DND-41 (cell line): ENCODE data around the gene PRKCA.

Source experiments
- ATAC-seq: fragments of 200-7000 bp; cut with Tn5 transposase; 3 replicates; pipeline ENCODE4 v1.9.1; 2021; ENCODE audit warnings: low read depth; ENCODE audit not compliant: insufficient read depth
- DNase-seq: peaks from one replicate; pipeline ENCODE4 v3.0.0-alpha.2; 2020
- H2AFZ ChIP-seq: 2 replicates; pipeline ENCODE4 v1.6.0; 2012; ENCODE audit warnings: low read depth, low read length
- H3K27ac ChIP-seq: 2 replicates; pipeline ENCODE4 v1.5.1; 2012; ENCODE audit warnings: low read length, inconsistent platforms
- H3K27me3 ChIP-seq: fragments of 200-600 bp; sonication (generic); 2 replicates; pipeline ENCODE4 v1.6.0; 2012; ENCODE audit warnings: low read length, mild to moderate bottlenecking, inconsistent platforms; ENCODE audit not compliant: insufficient read depth, poor library complexity
- H3K36me3 ChIP-seq: 2 replicates; pipeline ENCODE4 v1.5.1; 2012; ENCODE audit warnings: low read length, inconsistent platforms; ENCODE audit not compliant: insufficient read depth
- H3K4me1 ChIP-seq: 2 replicates; pipeline ENCODE4 v1.5.1; 2012; ENCODE audit warnings: mild to moderate bottlenecking, low read length; ENCODE audit not compliant: insufficient read depth
- H3K4me2 ChIP-seq: 2 replicates; pipeline ENCODE4 v1.6.0; 2012; ENCODE audit warnings: mild to moderate bottlenecking, moderate library complexity, low read length, inconsistent platforms; ENCODE audit not compliant: insufficient read depth
- H3K4me3 ChIP-seq, 2 experiments: fragments of 200-600 bp in 1 of 2; shearing (Covaris generic) in 1 of 2; 2 replicates each; pipeline ENCODE4 v1.5.1; 2012 to 2016; ENCODE audit warnings: inconsistent platforms in 2 of 2, low read length in 2 of 2, mild to moderate bottlenecking in 2 of 2, low read depth in 1 of 2, moderate library complexity in 1 of 2
- H3K79me2 ChIP-seq: 2 replicates; pipeline ENCODE4 v1.6.0; 2012; ENCODE audit warnings: low read length, inconsistent platforms; ENCODE audit not compliant: insufficient read depth
- H3K9ac ChIP-seq: 2 replicates; pipeline ENCODE4 v1.6.0; 2012; ENCODE audit warnings: low read depth, mild to moderate bottlenecking, inconsistent platforms, low read length, moderate library complexity
- H3K9me3 ChIP-seq: 2 replicates; pipeline ENCODE4 v1.5.1; 2012; ENCODE audit warnings: low read length, moderate library complexity, mild to moderate bottlenecking, inconsistent platforms; ENCODE audit not compliant: insufficient read depth, severe bottlenecking
- H4K20me1 ChIP-seq: 2 replicates; pipeline ENCODE4 v1.6.0; 2012; ENCODE audit warnings: low read length; ENCODE audit not compliant: insufficient read depth
- EZH2 ChIP-seq: IDR thresholded peaks from 3 replicates; pipeline ENCODE4 v1.6.1; 2012; ENCODE audit warnings: borderline replicate concordance, low read depth, mild to moderate bottlenecking, moderate library complexity, low read length, inconsistent platforms; ENCODE audit not compliant: severe bottlenecking
- TF ChIP-seq, protein P1 (sequence below): IDR thresholded peaks from 2 replicates; pipeline ENCODE4 v1.5.1; 2012; ENCODE audit warnings: borderline replicate concordance, low read length, moderate library complexity, mild to moderate bottlenecking; ENCODE audit not compliant: poor library complexity, severe bottlenecking; ENCODE audit errors: extremely low read depth

PRKCA gene

DNA sequence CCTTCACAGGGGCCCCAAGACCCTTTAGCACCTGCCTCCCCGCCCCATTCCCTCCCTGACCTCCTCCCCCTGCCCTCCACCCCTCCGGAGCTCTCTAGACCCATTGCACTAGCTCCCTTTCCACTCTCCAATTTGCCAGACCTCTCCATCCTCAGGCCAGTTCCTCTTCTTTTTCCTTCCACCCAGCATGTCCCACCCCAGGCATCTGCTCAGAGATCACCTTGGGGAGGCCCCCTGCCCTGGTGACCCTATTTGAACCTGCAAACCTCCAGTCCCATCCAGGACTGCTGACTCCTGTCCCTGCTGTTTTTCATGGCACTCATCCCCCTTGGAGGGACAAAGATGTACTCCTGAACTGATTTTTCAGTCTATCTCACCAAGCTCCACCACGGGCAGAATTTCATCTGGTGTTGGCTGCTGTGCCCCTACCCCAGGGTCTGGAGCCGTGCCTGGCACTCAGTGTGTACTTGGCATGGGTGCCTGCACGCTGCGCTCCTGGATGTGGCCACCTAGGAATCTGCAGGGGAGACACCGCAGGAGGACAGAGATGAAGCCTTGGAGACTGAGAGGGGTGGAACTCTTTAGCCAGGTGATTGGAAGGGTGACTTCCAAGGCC lies 446.9 kb downstream of the PRKCA start:
- no peak overlapping the region for H3K4me2 ChIP-seq
- no peak overlapping the region for H3K4me3 ChIP-seq
- TF ChIP-seq EZH2: no peak
- TF ChIP-seq, protein P1, sequence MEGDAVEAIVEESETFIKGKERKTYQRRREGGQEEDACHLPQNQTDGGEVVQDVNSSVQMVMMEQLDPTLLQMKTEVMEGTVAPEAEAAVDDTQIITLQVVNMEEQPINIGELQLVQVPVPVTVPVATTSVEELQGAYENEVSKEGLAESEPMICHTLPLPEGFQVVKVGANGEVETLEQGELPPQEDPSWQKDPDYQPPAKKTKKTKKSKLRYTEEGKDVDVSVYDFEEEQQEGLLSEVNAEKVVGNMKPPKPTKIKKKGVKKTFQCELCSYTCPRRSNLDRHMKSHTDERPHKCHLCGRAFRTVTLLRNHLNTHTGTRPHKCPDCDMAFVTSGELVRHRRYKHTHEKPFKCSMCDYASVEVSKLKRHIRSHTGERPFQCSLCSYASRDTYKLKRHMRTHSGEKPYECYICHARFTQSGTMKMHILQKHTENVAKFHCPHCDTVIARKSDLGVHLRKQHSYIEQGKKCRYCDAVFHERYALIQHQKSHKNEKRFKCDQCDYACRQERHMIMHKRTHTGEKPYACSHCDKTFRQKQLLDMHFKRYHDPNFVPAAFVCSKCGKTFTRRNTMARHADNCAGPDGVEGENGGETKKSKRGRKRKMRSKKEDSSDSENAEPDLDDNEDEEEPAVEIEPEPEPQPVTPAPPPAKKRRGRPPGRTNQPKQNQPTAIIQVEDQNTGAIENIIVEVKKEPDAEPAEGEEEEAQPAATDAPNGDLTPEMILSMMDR: no peak
- H3K79me2 ChIP-seq: no peaks in the 10 kb centered on the region
- peaks cover 48% of the 10 kb centered on the region for H3K36me3 ChIP-seq
- H4K20me1 ChIP-seq: no peaks in the 10 kb centered on the region
- H3K27me3 ChIP-seq: no peaks in the 10 kb centered on the region
- H2AFZ ChIP-seq: no peak overlapping the region
- H3K9me3 ChIP-seq: no peaks in the 10 kb centered on the region
- no peak for DNase-seq
- no peak overlapping the region for H3K9ac ChIP-seq
- no peaks in the 10 kb centered on the region for H3K4me1 ChIP-seq
- no peak for ATAC-seq
- no peak overlapping the region for H3K27ac ChIP-seq

DNA sequence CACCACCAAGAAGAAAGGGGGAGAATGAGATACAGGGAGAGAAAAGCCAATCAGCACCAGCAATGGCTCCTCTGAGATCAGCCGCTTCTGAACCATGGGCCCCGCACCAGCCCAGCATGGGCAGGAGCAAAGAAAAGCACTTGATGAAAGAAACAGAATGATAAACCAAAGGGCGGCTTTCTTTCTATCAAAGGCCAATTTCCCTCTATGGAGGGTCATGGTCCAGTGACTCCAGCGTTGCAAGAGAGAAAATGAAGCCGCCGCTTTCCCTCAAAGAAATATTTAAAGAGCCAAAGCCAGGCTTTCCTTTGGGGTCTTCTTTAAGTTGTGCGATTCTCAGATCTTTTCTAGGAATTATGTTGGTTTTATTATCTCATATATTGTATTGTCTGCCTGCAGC lies 447.7 kb downstream of the PRKCA start:
- TF ChIP-seq EZH2: no peak
- TF ChIP-seq, protein P1: no peak
- no peak overlapping the region for H3K9ac ChIP-seq
- H3K4me1 ChIP-seq: no peaks in the 10 kb centered on the region
- no peak overlapping the region for H3K4me2 ChIP-seq
- H3K27ac ChIP-seq: no peak overlapping the region
- no peaks in the 10 kb centered on the region for H3K27me3 ChIP-seq
- H2AFZ ChIP-seq: no peak overlapping the region
- H4K20me1 ChIP-seq: no peaks in the 10 kb centered on the region
- DNase-seq (no peak), ATAC-seq (no peak)
- no peaks in the 10 kb centered on the region for H3K9me3 ChIP-seq
- peaks cover 44% of the 10 kb centered on the region for H3K36me3 ChIP-seq
- no peaks in the 10 kb centered on the region for H3K79me2 ChIP-seq
- H3K4me3 ChIP-seq: no peak overlapping the region

DNA sequence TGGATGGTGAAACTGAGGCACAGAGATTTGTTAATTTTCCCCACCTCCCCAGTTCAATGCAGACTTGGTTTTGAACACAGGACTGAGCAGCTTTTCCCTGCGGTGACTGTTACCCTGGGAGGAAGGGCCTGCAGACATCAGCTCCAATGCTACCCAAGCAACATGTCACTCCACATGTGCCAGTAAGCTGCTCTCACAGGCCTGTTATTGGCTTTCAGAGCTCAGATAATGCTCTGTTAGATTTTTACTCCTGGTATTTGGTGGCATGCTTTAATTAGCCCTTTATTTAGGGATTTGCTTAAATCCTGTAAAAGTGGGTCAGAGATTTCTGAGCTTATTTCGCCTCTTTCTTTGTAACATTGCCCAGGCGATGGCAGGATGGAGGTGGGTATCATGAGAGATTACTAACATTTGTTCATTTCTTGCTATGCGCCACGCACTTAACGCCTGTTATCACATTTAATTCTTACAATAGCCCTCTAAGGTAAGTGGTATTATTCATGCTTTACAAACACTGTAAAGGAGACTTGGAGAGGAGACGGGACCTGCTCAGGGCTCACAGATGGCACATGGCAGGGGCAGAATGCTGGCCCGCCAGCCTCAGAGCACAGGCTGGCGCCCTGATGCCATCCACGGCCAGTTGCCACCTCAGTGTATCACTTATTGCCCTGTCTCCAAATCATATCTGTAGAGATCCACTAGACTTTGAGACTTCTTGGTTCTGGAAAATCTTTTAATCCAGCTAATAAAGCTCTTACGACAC lies 448.5 kb downstream of the PRKCA start:
- DNase-seq: no peak
- Histone ChIP-seq H3K4me2 (no peak overlapping the region), H3K27ac (no peak overlapping the region), H3K79me2 (no peaks in the 10 kb centered on the region), H3K4me1 (no peaks in the 10 kb centered on the region), H3K9me3 (no peaks in the 10 kb centered on the region), H2AFZ (no peak overlapping the region), H3K9ac (no peak overlapping the region), H3K27me3 (no peaks in the 10 kb centered on the region), H3K4me3 (no peak overlapping the region), H4K20me1 (no peaks in the 10 kb centered on the region), H3K36me3 (peaks cover 48% of the 10 kb centered on the region)
- ATAC-seq: no peak
- TF ChIP-seq EZH2: no peak
- TF ChIP-seq, protein P1: no peak
